Subcutaneous adipose tissue (tissue), 4 donors: ENCODE data around the gene KAZN. TPM values are rescaled to one million over a fixed set of nuclear protein-coding genes. Genes with fewer than 3 reads are reported as not detected.

Source experiments
- CTCF ChIP-seq: fragments of 450-650 bp; IDR thresholded peaks from one replicate; pipeline ENCODE4 v1.5.1; 2016; ENCODE audit warnings: low read depth, mild to moderate bottlenecking, control low read depth, antibody characterized with exemption, moderate library complexity
- total RNA-seq, 4 donors: library from RNA; depleted of rRNA; stranded (reverse); fragments of >200 nt; gene quantifications; one replicate each; pipeline ENCODE4 v1.1.0, GENCODE V29; 2016

KAZN gene
- total RNA-seq, result 10 to 100 TPM in 2 of 4 donors, 1 to 10 TPM in 2; 7.5 to 22.2 (median 10.4) TPM

- TF ChIP-seq CTCF, result no peak
Measured at GRCh38 chr1:14598498-14599182, at the start of gene KAZN. KAZN (plus strand) TSS chr1:14598685.

- TF ChIP-seq CTCF, result no peak
Measured at GRCh38 chr1:14549897-14550620, 48.4 kb upstream of the KAZN start.

GRCh38 chr1:14551386-14551785 lies 47.1 kb upstream of the KAZN start:
- no peak for TF ChIP-seq CTCF

- TF ChIP-seq CTCF, result no peak
Measured at GRCh38 chr1:14552246-14552965, 46.1 kb upstream of the KAZN start.

GRCh38 chr1:14553711-14554110 lies 44.8 kb upstream of the KAZN start:
- TF ChIP-seq CTCF, result no peak

- no peak for TF ChIP-seq CTCF
Measured at GRCh38 chr1:14555091-14555490, 43.4 kb upstream of the KAZN start.
